Fibroblast of mammary gland (primary cell): ENCODE data around the gene ATOX1.

Source experiments
- DNase-seq: peaks from one replicate; pipeline ENCODE4 v3.0.0-alpha.2; 2010; ENCODE audit warnings: low read depth
- H3K4me3 ChIP-seq: 2 replicates; pipeline ENCODE4 v1.5.1; 2011; ENCODE audit warnings: low read depth, mild to moderate bottlenecking, low read length, moderate library complexity; ENCODE audit not compliant: control insufficient read depth
- TF ChIP-seq, protein P1 (sequence below): conservative IDR thresholded peaks from 2 replicates; pipeline ENCODE4 v1.5.1; 2011; ENCODE audit warnings: low read depth, low read length, inconsistent platforms; ENCODE audit not compliant: control insufficient read depth, insufficient read depth

The ATOX1 gene

DNA sequence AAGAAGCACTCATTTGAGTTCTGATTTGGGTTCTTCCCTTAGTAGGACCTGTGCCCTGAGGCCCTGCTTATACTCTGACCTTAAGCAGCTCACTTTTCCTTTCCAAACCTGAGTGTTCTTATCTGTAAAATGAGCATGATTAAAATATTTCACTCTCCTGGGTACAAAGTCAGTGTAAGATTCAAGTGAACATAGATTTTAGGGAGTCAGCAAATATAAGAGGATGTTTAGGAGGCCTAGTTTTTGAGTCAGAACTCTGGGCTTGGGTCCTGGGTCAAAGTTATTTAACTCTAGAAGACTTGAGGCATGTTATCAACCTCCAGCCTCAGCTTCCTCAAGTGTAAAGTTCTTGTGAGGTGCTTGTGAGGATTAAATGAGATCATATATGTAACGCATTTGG lies 63.0 kb downstream of the ATOX1 start:
- TF ChIP-seq, protein P1, sequence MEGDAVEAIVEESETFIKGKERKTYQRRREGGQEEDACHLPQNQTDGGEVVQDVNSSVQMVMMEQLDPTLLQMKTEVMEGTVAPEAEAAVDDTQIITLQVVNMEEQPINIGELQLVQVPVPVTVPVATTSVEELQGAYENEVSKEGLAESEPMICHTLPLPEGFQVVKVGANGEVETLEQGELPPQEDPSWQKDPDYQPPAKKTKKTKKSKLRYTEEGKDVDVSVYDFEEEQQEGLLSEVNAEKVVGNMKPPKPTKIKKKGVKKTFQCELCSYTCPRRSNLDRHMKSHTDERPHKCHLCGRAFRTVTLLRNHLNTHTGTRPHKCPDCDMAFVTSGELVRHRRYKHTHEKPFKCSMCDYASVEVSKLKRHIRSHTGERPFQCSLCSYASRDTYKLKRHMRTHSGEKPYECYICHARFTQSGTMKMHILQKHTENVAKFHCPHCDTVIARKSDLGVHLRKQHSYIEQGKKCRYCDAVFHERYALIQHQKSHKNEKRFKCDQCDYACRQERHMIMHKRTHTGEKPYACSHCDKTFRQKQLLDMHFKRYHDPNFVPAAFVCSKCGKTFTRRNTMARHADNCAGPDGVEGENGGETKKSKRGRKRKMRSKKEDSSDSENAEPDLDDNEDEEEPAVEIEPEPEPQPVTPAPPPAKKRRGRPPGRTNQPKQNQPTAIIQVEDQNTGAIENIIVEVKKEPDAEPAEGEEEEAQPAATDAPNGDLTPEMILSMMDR = no peak
- no peak for DNase-seq
- H3K4me3 ChIP-seq = no peak overlapping the region

GRCh38 chr5:151694035-151694485 lies 64.4 kb downstream of the ATOX1 start:
- TF ChIP-seq, protein P1 = no peak
- no peak overlapping the region for H3K4me3 ChIP-seq
- DNase-seq = no peak
